Trophoblast cell (in vitro differentiated cells and primary cell): ENCODE results near the gene ZBTB9.
A peak's percentile ranks its signal among the peaks of the same experiment; 100 is the strongest.

Experiments
- DNase-seq, 2 donors: peaks; one replicate each; pipeline ENCODE4 v3.0.0-alpha.2; 2016
- H2AFZ ChIP-seq: 2 replicates; pipeline ENCODE4 v1.6.1; 2013; ENCODE audit warnings: low read length, moderate library complexity, mild to moderate bottlenecking; ENCODE audit not compliant: insufficient read depth, poor library complexity
- H2AK5ac ChIP-seq: 2 replicates; pipeline ENCODE4 v1.6.1; 2013; ENCODE audit warnings: mild to moderate bottlenecking, low read length
- H2BK120ac ChIP-seq: 2 replicates; pipeline ENCODE4 v1.6.1; 2013; ENCODE audit warnings: low read length, mild to moderate bottlenecking, moderate library complexity; ENCODE audit not compliant: insufficient read depth, poor library complexity
- H2BK12ac ChIP-seq: 2 replicates; pipeline ENCODE4 v1.6.1; 2013; ENCODE audit warnings: mild to moderate bottlenecking, low read length, moderate library complexity
- H2BK5ac ChIP-seq: 2 replicates; pipeline ENCODE4 v1.6.1; 2013; ENCODE audit warnings: low read length, low read depth, moderate library complexity, mild to moderate bottlenecking; ENCODE audit not compliant: poor library complexity
- H3K14ac ChIP-seq: 2 replicates; pipeline ENCODE4 v1.6.1; 2013; ENCODE audit warnings: mild to moderate bottlenecking, low read length
- H3K18ac ChIP-seq: 2 replicates; pipeline ENCODE4 v1.6.1; 2013; ENCODE audit warnings: mild to moderate bottlenecking, low read length
- H3K23ac ChIP-seq: 2 replicates; pipeline ENCODE4 v1.6.1; 2013; ENCODE audit warnings: low read length
- H3K27ac ChIP-seq: 2 replicates; pipeline ENCODE4 v1.5.1; 2013; ENCODE audit warnings: low read depth, mild to moderate bottlenecking, inconsistent platforms, low read length, moderate library complexity
- H3K27me3 ChIP-seq: 2 replicates; pipeline ENCODE4 v1.6.1; 2013; ENCODE audit warnings: inconsistent platforms, mild to moderate bottlenecking, low read length, moderate library complexity; ENCODE audit not compliant: insufficient read depth
- H3K36me3 ChIP-seq, 2 experiments: 1 replicate in 1 of 2; 2 replicates in 1 of 2; pipeline ENCODE4 v1.6.1; 2013; ENCODE audit warnings: low read length in 2 of 2, mild to moderate bottlenecking in 2 of 2, moderate library complexity in 1 of 2; ENCODE audit not compliant: insufficient read depth in 2 of 2, control insufficient read depth in 1 of 2
- H3K4ac ChIP-seq: 2 replicates; pipeline ENCODE4 v1.6.1; 2013; ENCODE audit warnings: low read depth, mild to moderate bottlenecking, low read length, moderate library complexity
- H3K4me1 ChIP-seq, 2 experiments: 1 replicate in 1 of 2; 2 replicates in 1 of 2; pipeline ENCODE4 v1.6.1; 2013; ENCODE audit warnings: low read length in 2 of 2, mild to moderate bottlenecking in 2 of 2, moderate library complexity in 1 of 2; ENCODE audit not compliant: insufficient read depth in 2 of 2, control insufficient read depth in 1 of 2
- H3K4me2 ChIP-seq: 2 replicates; pipeline ENCODE4 v1.6.1; 2013; ENCODE audit warnings: inconsistent platforms, mild to moderate bottlenecking, low read length, moderate library complexity
- H3K4me3 ChIP-seq: 2 replicates; pipeline ENCODE4 v1.5.1; 2013; ENCODE audit warnings: mild to moderate bottlenecking, low read depth, low read length, inconsistent platforms
- H3K79me1 ChIP-seq: one replicate; pipeline ENCODE4 v1.6.1; 2013; ENCODE audit warnings: low read length
- H3K79me2 ChIP-seq: 2 replicates; pipeline ENCODE4 v1.6.1; 2013; ENCODE audit warnings: low read length, mild to moderate bottlenecking; ENCODE audit not compliant: control insufficient read depth, insufficient read depth, poor library complexity
- H3K9ac ChIP-seq: 2 replicates; pipeline ENCODE4 v1.6.1; 2013; ENCODE audit warnings: mild to moderate bottlenecking, low read length
- H3K9me3 ChIP-seq: 2 replicates; pipeline ENCODE4 v1.6.1; 2013; ENCODE audit warnings: low read depth, mild to moderate bottlenecking, control low read depth, inconsistent platforms, low read length; ENCODE audit not compliant: insufficient read depth
- H4K12ac ChIP-seq: 2 replicates; pipeline ENCODE4 v1.6.1; 2013; ENCODE audit warnings: low read depth, mild to moderate bottlenecking, low read length, moderate library complexity
- H4K8ac ChIP-seq: 2 replicates; pipeline ENCODE4 v1.6.1; 2013; ENCODE audit warnings: low read depth, mild to moderate bottlenecking, low read length, moderate library complexity
- H4K91ac ChIP-seq: one replicate; pipeline ENCODE4 v1.6.1; 2013; ENCODE audit warnings: low read depth, mild to moderate bottlenecking, low read length, moderate library complexity
- WGBS: extraction: QIAGEN DNeasy Blood & Tissue Kit; methylation state at CpG from one replicate; pipeline ENCODE4 v1.1.7; 2013; ENCODE audit warnings: missing lambda C conversion rate; ENCODE audit not compliant: insufficient read length, insufficient coverage; ENCODE audit errors: extremely low coverage; 5-methylcytosine and 5-hydroxymethylcytosine counted together

Gene ZBTB9

GRCh38 chr6:33428966-33429749, 25.2 kb upstream of the ZBTB9 start:
- Histone ChIP-seq H3K4me3 (no peak overlapping the region), H3K9me3 (peaks cover 2% of the 10 kb centered on the region), H3K23ac (peak overlapping the region; percentile 18), H3K18ac (no peak overlapping the region), H3K4me2 (no peak overlapping the region), H4K12ac (no peak overlapping the region), H4K91ac (no peak overlapping the region), H3K79me1 (peaks cover 10% of the 10 kb centered on the region), H3K14ac (no peak overlapping the region), H4K8ac (no peak overlapping the region), H3K36me3 (no peaks in the 10 kb centered on the region), H3K4me1 (peaks cover 43 to 54% of the 10 kb centered on the region in 2 experiments), H2BK120ac (no peak overlapping the region), H2AFZ (no peak overlapping the region), H3K79me2 (peaks cover 6% of the 10 kb centered on the region), H2BK5ac (no peak overlapping the region), H3K4ac (no peak overlapping the region), H2BK12ac (no peak overlapping the region), H3K27ac (no peak overlapping the region), H2AK5ac (no peak overlapping the region), H3K9ac (no peak overlapping the region), H3K27me3 (no peaks in the 10 kb centered on the region)
- DNase-seq, result no peak
- no CpG with 5 or more reads among the region's 5 CpGs for WGBS

- peaks cover 10% of the 10 kb centered on the region for H3K79me1 ChIP-seq
- H3K36me3 ChIP-seq, result no peaks in the 10 kb centered on the region
- H3K18ac ChIP-seq, result no peak overlapping the region
- no peak for DNase-seq
- no peak overlapping the region for H4K91ac ChIP-seq
- peaks cover 43 to 53% of the 10 kb centered on the region in 2 experiments for H3K4me1 ChIP-seq
- no peak overlapping the region for H2BK5ac ChIP-seq
- H2BK120ac ChIP-seq, result no peak overlapping the region
- peaks cover 2% of the 10 kb centered on the region for H3K9me3 ChIP-seq
- no peak overlapping the region for H2BK12ac ChIP-seq
- no peak overlapping the region for H3K27ac ChIP-seq
- no peak overlapping the region for H3K4me3 ChIP-seq
- H2AFZ ChIP-seq, result no peak overlapping the region
- H4K12ac ChIP-seq, result no peak overlapping the region
- no peak overlapping the region for H3K4ac ChIP-seq
- no peak overlapping the region for H4K8ac ChIP-seq
- no peak overlapping the region for H3K4me2 ChIP-seq
- H3K14ac ChIP-seq, result no peak overlapping the region
- H3K9ac ChIP-seq, result no peak overlapping the region
- no CpG with 5 or more reads among the region's 2 CpGs for WGBS
- H3K79me2 ChIP-seq, result peaks cover 6% of the 10 kb centered on the region
- H3K27me3 ChIP-seq, result no peaks in the 10 kb centered on the region
- H2AK5ac ChIP-seq, result no peak overlapping the region
- H3K23ac ChIP-seq, result peak overlapping the region; percentile 18
Measured at GRCh38 chr6:33429750-33430052, 24.7 kb upstream of the ZBTB9 start.

- Histone ChIP-seq H3K79me2 (peaks cover 4% of the 10 kb centered on the region), H3K4me2 (no peak overlapping the region)
- no CpG with 5 or more reads among the region's 2 CpGs for WGBS
Measured at GRCh38 chr6:33430334-33430733, 24.0 kb upstream of the ZBTB9 start.

GRCh38 chr6:33430991-33431879, 23.1 kb upstream of the ZBTB9 start:
- no peak overlapping the region for H4K8ac ChIP-seq
- H3K79me1 ChIP-seq, result peaks cover 4% of the 10 kb centered on the region
- H3K27ac ChIP-seq, result no peak overlapping the region
- no peaks in the 10 kb centered on the region for H3K27me3 ChIP-seq
- H3K9ac ChIP-seq, result no peak overlapping the region
- H3K4me3 ChIP-seq, result no peak overlapping the region
- no peak overlapping the region for H3K23ac ChIP-seq
- H2BK120ac ChIP-seq, result no peak overlapping the region
- no CpG with 5 or more reads among the region's 12 CpGs for WGBS
- peak overlapping the region; percentile 45 for H3K18ac ChIP-seq
- H2BK12ac ChIP-seq, result no peak overlapping the region
- no peak overlapping the region for H4K91ac ChIP-seq
- H3K79me2 ChIP-seq, result peaks cover 2% of the 10 kb centered on the region
- H3K4ac ChIP-seq, result no peak overlapping the region
- H3K4me2 ChIP-seq, result peak overlapping the region; percentile 68
- H3K14ac ChIP-seq, result no peak overlapping the region
- peaks cover 6 to 12% of the 10 kb centered on the region in 2 experiments for H3K36me3 ChIP-seq
- H4K12ac ChIP-seq, result no peak overlapping the region
- H2BK5ac ChIP-seq, result no peak overlapping the region
- DNase-seq, result no peak
- H2AFZ ChIP-seq, result no peak overlapping the region
- H3K4me1 ChIP-seq, result peaks cover 39 to 48% of the 10 kb centered on the region in 2 experiments
- H3K9me3 ChIP-seq, result peaks cover 2% of the 10 kb centered on the region
- H2AK5ac ChIP-seq, result no peak overlapping the region

More at GRCh38 chr6:33430334-33430733, 24.0 kb upstream of the ZBTB9 start:
- H3K9me3 ChIP-seq, result peaks cover 2% of the 10 kb centered on the region
- H2BK12ac ChIP-seq, result no peak overlapping the region
- H3K36me3 ChIP-seq, result peaks cover 3 to 5% of the 10 kb centered on the region in 2 experiments
- H4K12ac ChIP-seq, result no peak overlapping the region
- H2BK5ac ChIP-seq, result no peak overlapping the region
- H3K27ac ChIP-seq, result no peak overlapping the region
- peaks cover 7% of the 10 kb centered on the region for H3K79me1 ChIP-seq
- H2AK5ac ChIP-seq, result no peak overlapping the region
- no peak overlapping the region for H3K4ac ChIP-seq
- no peak overlapping the region for H3K23ac ChIP-seq
- H4K91ac ChIP-seq, result no peak overlapping the region
- H4K8ac ChIP-seq, result no peak overlapping the region
- peaks cover 39 to 48% of the 10 kb centered on the region in 2 experiments for H3K4me1 ChIP-seq
- H2AFZ ChIP-seq, result no peak overlapping the region
- no peak overlapping the region for H3K18ac ChIP-seq
- no peak overlapping the region for H3K14ac ChIP-seq
- no peak overlapping the region for H2BK120ac ChIP-seq
- DNase-seq, result no peak
- H3K9ac ChIP-seq, result no peak overlapping the region
- H3K4me3 ChIP-seq, result no peak overlapping the region
- H3K27me3 ChIP-seq, result no peaks in the 10 kb centered on the region
